BLaER1 treated with 17β-estradiol and CSF1 and Interleukin-3, amounts not matched to agents 10 nM and 100 nM (cell line): ENCODE measurements around the gene CEP350.

ENCODE experiments used
- H3K27ac ChIP-seq, 11 experiments: shearing (Covaris generic); formaldehyde crosslinking; 2 replicates each; pipeline ENCODE4 v1.8.1; 2022
- H3K27me3 ChIP-seq, 11 experiments: shearing (Covaris generic); formaldehyde crosslinking; 2 replicates each; pipeline ENCODE4 v1.8.1; 2022
- H3K36me3 ChIP-seq, 11 experiments: shearing (Covaris generic); formaldehyde crosslinking; 2 replicates each; pipeline ENCODE4 v1.8.1; 2022
- H3K4me1 ChIP-seq, 10 experiments: shearing (Covaris generic); formaldehyde crosslinking; 2 replicates each; pipeline ENCODE4 v1.8.1; 2022
- H3K4me2 ChIP-seq, 11 experiments: shearing (Covaris generic); formaldehyde crosslinking; 2 replicates each; pipeline ENCODE4 v1.8.1; 2022
- H3K4me3 ChIP-seq, 10 experiments: shearing (Covaris generic); formaldehyde crosslinking; 2 replicates each; pipeline ENCODE4 v1.8.1; 2022
- H3K9ac ChIP-seq, 11 experiments: shearing (Covaris generic); formaldehyde crosslinking; 2 replicates each; pipeline ENCODE4 v1.8.1; 2022
- H3K9me3 ChIP-seq, 11 experiments: shearing (Covaris generic); formaldehyde crosslinking; replicated peaks in 1 of 11; 2 replicates each; pipeline ENCODE4 v1.8.1; 2022
- H4K20me1 ChIP-seq, 11 experiments: shearing (Covaris generic); formaldehyde crosslinking; 2 replicates each; pipeline ENCODE4 v1.8.1; 2022
- Cebpa-rat ChIP-seq, 11 experiments: shearing (Covaris generic); IDR thresholded peaks; 2 replicates each; pipeline ENCODE4 v1.8.1; 2022

Gene CEP350

GRCh38 chr1:180155182-180155682 is 200.6 kb downstream of the CEP350 start:
- peak overlapping the region; percentile 76 to 95 (median 91) for H3K9ac ChIP-seq
- peak overlapping the region; percentile 71 to 84 (median 77) for H3K4me3 ChIP-seq
- peaks cover 0 to 50% (median 25%) of the 10 kb centered on the region in 11 experiments; a peak in 14 of 22 replicates for H4K20me1 ChIP-seq
- H3K27me3 ChIP-seq = no peaks in the 10 kb centered on the region
- H3K9me3 ChIP-seq = no peaks in the 10 kb centered on the region
- no peak for TF ChIP-seq Cebpa-rat (IDR thresholded peaks at IDR 0.05)
- peaks cover 35 to 62% (median 47%) of the 10 kb centered on the region in 10 experiments for H3K4me1 ChIP-seq
- H3K4me2 ChIP-seq = peak overlapping the region; percentile 87 to 99 (median 98)
- peaks cover 0 to 14% (median 9%) of the 10 kb centered on the region in 11 experiments; a peak in 6 of 22 replicates for H3K36me3 ChIP-seq
- H3K27ac ChIP-seq = peak overlapping the region in 10 of 11 experiments; percentile 54 to 97 (median 90); a peak in 19 of 22 replicates

DNA sequence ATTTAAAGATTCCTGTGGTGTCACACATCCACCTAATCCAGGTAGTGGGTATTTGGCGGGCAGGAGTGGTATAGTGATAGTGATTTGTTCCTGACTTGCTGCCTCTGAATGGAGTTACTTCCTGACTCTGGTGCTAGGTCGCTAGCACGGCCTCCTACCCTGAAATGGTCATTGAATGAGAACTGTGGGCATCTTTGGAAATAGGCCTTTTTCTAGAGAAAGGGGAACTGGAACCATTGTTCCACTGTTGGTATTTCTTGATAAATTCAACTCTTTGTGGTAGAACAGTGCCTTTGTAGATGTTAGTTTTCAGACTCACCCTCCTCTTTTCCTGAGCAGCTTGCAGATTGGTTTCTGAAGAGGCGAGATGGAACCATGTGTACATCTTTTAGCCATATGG is 201.6 kb downstream of the CEP350 start:
- Histone ChIP-seq H3K4me2 (peak overlapping the region; percentile 87 to 99 (median 98)), H4K20me1 (peaks cover 0 to 57% (median 25%) of the 10 kb centered on the region in 11 experiments; a peak in 14 of 22 replicates), H3K4me1 (peaks cover 35 to 59% (median 42%) of the 10 kb centered on the region in 10 experiments), H3K36me3 (peaks cover 0 to 14% (median 9%) of the 10 kb centered on the region in 11 experiments; a peak in 6 of 22 replicates), H3K27me3 (no peaks in the 10 kb centered on the region), H3K27ac (peak overlapping the region in 8 of 11 experiments; percentile 13 to 97 (median 71); a peak in 11 of 22 replicates), H3K9ac (peak overlapping the region in 5 of 11 experiments; percentile 88 to 93 (median 91); a peak in 3 of 22 replicates), H3K9me3 (no peaks in the 10 kb centered on the region), H3K4me3 (peak overlapping the region; percentile 71 to 84 (median 77); a peak in 16 of 20 replicates)
- TF ChIP-seq Cebpa-rat (IDR thresholded peaks at IDR 0.05) = no peak

- H3K4me3 ChIP-seq = peak overlapping the region in 7 of 10 experiments; percentile 71 to 84 (median 77); a peak in 7 of 20 replicates
Measured at GRCh38 chr1:180156631-180157091, 202.1 kb downstream of the CEP350 start.

GRCh38 chr1:180157108-180157507 is 202.5 kb downstream of the CEP350 start:
- H3K27me3 ChIP-seq = no peaks in the 10 kb centered on the region
- H3K4me3 ChIP-seq = no peak overlapping the region
- H3K27ac ChIP-seq = no peak overlapping the region; a peak in 1 of 22 replicates
- no peak for TF ChIP-seq Cebpa-rat (IDR thresholded peaks at IDR 0.05)
- H3K36me3 ChIP-seq = peaks cover 0 to 14% (median 9%) of the 10 kb centered on the region in 11 experiments; a peak in 6 of 22 replicates
- H3K9me3 ChIP-seq = no peaks in the 10 kb centered on the region
- peaks cover under 1 to 57% (median 25%) of the 10 kb centered on the region in 11 experiments; a peak in 14 of 22 replicates for H4K20me1 ChIP-seq
- H3K4me2 ChIP-seq = peak overlapping the region; percentile 87 to 99 (median 98)
- H3K9ac ChIP-seq = no peak overlapping the region
- H3K4me1 ChIP-seq = peaks cover 34 to 51% (median 39%) of the 10 kb centered on the region in 10 experiments

More at GRCh38 chr1:180156631-180157091, 202.1 kb downstream of the CEP350 start:
- Histone ChIP-seq H3K4me2 (peak overlapping the region; percentile 87 to 99 (median 98)), H4K20me1 (peaks cover 0 to 57% (median 25%) of the 10 kb centered on the region in 11 experiments; a peak in 14 of 22 replicates), H3K27me3 (no peaks in the 10 kb centered on the region), H3K36me3 (peaks cover 0 to 14% (median 9%) of the 10 kb centered on the region in 11 experiments; a peak in 6 of 22 replicates), H3K4me1 (peaks cover 34 to 54% (median 39%) of the 10 kb centered on the region in 10 experiments), H3K27ac (peak overlapping the region in 7 of 11 experiments; percentile 13 to 97 (median 88); a peak in 9 of 22 replicates), H3K9me3 (no peaks in the 10 kb centered on the region), H3K9ac (no peak overlapping the region)
- TF ChIP-seq Cebpa-rat (IDR thresholded peaks at IDR 0.05) = no peak

DNA sequence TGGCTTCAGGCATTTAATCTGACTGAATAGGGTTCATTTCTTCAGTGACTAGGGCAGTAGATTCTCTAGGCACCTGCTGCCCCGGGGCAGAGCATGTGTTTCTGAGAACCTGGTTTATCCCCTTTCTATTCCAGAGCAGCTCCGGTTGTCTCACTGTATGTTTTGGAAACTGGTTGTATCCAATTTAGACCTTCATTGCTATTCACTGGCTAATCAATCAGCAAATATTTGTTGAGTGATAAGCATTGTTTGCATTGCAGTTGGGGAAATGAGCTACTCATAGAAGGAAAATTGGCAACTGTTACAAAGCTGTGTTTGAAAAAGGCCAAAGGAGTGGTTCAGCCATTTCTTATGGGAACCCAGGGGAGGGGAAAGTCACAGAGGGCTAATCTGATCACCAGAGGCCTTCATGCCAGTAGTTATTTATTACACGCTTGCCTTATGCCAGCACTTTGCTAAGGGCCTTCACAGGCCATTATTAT is 203.0 kb downstream of the CEP350 start:
- H3K36me3 ChIP-seq = peaks cover 0 to 14% (median 9%) of the 10 kb centered on the region in 11 experiments; a peak in 6 of 22 replicates
- H3K4me3 ChIP-seq = no peak overlapping the region
- peaks cover 34 to 56% (median 39%) of the 10 kb centered on the region in 10 experiments for H3K4me1 ChIP-seq
- H3K4me2 ChIP-seq = peak overlapping the region in 9 of 11 experiments; percentile 87 to 99 (median 95); a peak in 16 of 22 replicates
- H4K20me1 ChIP-seq = peaks cover 4 to 61% (median 25%) of the 10 kb centered on the region in 11 experiments; a peak in 14 of 22 replicates
- H3K27ac ChIP-seq = no peak overlapping the region
- TF ChIP-seq Cebpa-rat (IDR thresholded peaks at IDR 0.05) = no peak
- no peaks in the 10 kb centered on the region for H3K27me3 ChIP-seq
- H3K9me3 ChIP-seq = no peaks in the 10 kb centered on the region
- H3K9ac ChIP-seq = no peak overlapping the region

GRCh38 chr1:180158149-180159147 is 203.8 kb downstream of the CEP350 start:
- Histone ChIP-seq H3K9ac (no peak overlapping the region), H3K36me3 (peaks cover 0 to 14% (median 9%) of the 10 kb centered on the region in 11 experiments; a peak in 6 of 22 replicates), H3K4me2 (peak overlapping the region in 2 of 11 experiments; percentile 5 to 90; a peak in 2 of 22 replicates), H3K27ac (no peak overlapping the region), H3K4me3 (no peak overlapping the region), H3K9me3 (no peaks in the 10 kb centered on the region), H3K27me3 (no peaks in the 10 kb centered on the region), H3K4me1 (peaks cover 33 to 64% (median 39%) of the 10 kb centered on the region in 10 experiments), H4K20me1 (peaks cover 4 to 63% (median 26%) of the 10 kb centered on the region in 11 experiments; a peak in 14 of 22 replicates)
- no peak for TF ChIP-seq Cebpa-rat (IDR thresholded peaks at IDR 0.05)

- peaks cover 34 to 72% (median 44%) of the 10 kb centered on the region in 10 experiments for H3K4me1 ChIP-seq
- no peaks in the 10 kb centered on the region for H3K9me3 ChIP-seq
- H3K9ac ChIP-seq = no peak overlapping the region
- H3K27me3 ChIP-seq = no peaks in the 10 kb centered on the region
- no peak for TF ChIP-seq Cebpa-rat (IDR thresholded peaks at IDR 0.05)
- peak overlapping the region in 6 of 11 experiments; percentile 8 to 43 (median 31); a peak in 9 of 22 replicates for H3K4me2 ChIP-seq
- H3K36me3 ChIP-seq = peaks cover 0 to 20% (median 11%) of the 10 kb centered on the region in 11 experiments; a peak in 8 of 22 replicates
- H3K27ac ChIP-seq = no peak overlapping the region
- H4K20me1 ChIP-seq = peaks cover 18 to 79% (median 40%) of the 10 kb centered on the region in 11 experiments; a peak in 17 of 22 replicates
- H3K4me3 ChIP-seq = no peak overlapping the region
Measured at GRCh38 chr1:180160357-180160756, 205.7 kb downstream of the CEP350 start.

GRCh38 chr1:180163041-180163440 is 208.4 kb downstream of the CEP350 start:
- no peak for TF ChIP-seq Cebpa-rat (IDR thresholded peaks at IDR 0.05)

More at GRCh38 chr1:180163041-180163440, 208.4 kb downstream of the CEP350 start:
- Histone ChIP-seq H3K9me3 (no peaks in the 10 kb centered on the region), H3K27me3 (no peaks in the 10 kb centered on the region), H3K36me3 (peaks cover 18 to 37% (median 29%) of the 10 kb centered on the region in 11 experiments; a peak in 20 of 22 replicates), H3K4me3 (no peak overlapping the region), H3K4me1 (peaks cover 8 to 45% (median 22%) of the 10 kb centered on the region in 10 experiments; a peak in 16 of 20 replicates), H3K4me2 (peak overlapping the region in 4 of 11 experiments; percentile 14 to 60 (median 42); a peak in 5 of 22 replicates), H3K9ac (no peak overlapping the region), H4K20me1 (peaks cover 18 to 74% (median 43%) of the 10 kb centered on the region in 11 experiments; a peak in 18 of 22 replicates), H3K27ac (no peak overlapping the region)
